Measurements from ENCODE around the gene SGMS2. TPM values are rescaled to one million over a fixed set of nuclear protein-coding genes. Genes with fewer than 3 reads are reported as not detected.

SGMS2 gene
- total RNA-seq, 1 donor from 2014 or later = 0.26 TPM

DNA sequence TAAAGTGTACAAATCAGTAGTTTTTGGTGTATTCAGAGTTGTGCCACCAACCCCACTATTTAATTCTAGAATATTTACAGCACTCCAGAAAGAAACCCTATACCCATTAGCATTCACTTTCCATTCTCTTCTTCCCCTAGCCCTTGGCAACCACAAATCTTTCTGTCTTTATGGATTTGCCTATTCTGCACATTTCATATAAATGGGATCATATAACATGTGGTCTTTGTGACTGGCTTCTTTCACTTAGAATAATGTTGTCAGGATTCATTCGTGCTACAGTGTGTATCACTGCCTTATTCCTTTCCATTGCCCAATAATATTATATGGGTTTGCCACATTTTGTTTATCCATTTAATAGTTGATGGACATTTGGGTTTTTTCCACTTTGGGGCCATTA lies 32.2 kb downstream of the SGMS2 start:
- H3K4me3 Mint-ChIP-seq (ENCODE audit: unreplicated experiment) = no peak overlapping the region

DNA sequence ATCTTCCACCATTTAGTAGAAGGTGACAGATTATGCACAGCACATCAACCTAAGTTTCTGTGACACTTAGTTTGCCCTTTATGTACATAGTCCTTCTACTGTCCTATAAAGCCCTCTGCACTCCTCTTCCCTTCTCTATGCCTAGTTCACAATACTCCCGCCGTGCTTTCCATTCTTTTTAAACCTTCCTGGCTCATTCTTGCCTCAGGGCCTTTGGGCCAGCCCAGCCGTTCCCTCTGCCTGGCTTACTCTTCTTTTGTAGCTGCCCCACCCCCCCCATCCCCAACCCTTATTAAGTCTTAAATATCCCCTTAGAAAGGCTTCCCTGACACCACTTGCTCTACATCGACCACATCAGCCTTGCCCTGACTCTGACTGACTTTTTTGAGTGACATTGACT lies 33.0 kb downstream of the SGMS2 start:
- TF ChIP-seq, protein P1, sequence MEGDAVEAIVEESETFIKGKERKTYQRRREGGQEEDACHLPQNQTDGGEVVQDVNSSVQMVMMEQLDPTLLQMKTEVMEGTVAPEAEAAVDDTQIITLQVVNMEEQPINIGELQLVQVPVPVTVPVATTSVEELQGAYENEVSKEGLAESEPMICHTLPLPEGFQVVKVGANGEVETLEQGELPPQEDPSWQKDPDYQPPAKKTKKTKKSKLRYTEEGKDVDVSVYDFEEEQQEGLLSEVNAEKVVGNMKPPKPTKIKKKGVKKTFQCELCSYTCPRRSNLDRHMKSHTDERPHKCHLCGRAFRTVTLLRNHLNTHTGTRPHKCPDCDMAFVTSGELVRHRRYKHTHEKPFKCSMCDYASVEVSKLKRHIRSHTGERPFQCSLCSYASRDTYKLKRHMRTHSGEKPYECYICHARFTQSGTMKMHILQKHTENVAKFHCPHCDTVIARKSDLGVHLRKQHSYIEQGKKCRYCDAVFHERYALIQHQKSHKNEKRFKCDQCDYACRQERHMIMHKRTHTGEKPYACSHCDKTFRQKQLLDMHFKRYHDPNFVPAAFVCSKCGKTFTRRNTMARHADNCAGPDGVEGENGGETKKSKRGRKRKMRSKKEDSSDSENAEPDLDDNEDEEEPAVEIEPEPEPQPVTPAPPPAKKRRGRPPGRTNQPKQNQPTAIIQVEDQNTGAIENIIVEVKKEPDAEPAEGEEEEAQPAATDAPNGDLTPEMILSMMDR (IDR thresholded peaks at IDR 0.05; ENCODE audit: unreplicated experiment) = no peak
- no peak overlapping the region for H3K27ac Mint-ChIP-seq (ENCODE audit: unreplicated experiment)
- no peaks in the 10 kb centered on the region for H3K27me3 Mint-ChIP-seq (ENCODE audit: unreplicated experiment)
- no peaks in the 10 kb centered on the region for H3K9me3 Mint-ChIP-seq (ENCODE audit: unreplicated experiment)
- H3K36me3 Mint-ChIP-seq (ENCODE audit: low read depth, unreplicated experiment) = no peaks in the 10 kb centered on the region
- no peaks in the 10 kb centered on the region for H3K4me1 Mint-ChIP-seq (ENCODE audit: unreplicated experiment)
- DNase-seq (ENCODE audit: low spot score) = no peak
- no peak overlapping the region for H3K4me3 Mint-ChIP-seq (ENCODE audit: unreplicated experiment)

More for the DNA sequence above, 32.2 kb downstream of the SGMS2 start:
- no peak for DNase-seq (ENCODE audit: low spot score)
- Mint-ChIP-seq H3K27ac (ENCODE audit: unreplicated experiment) (no peak overlapping the region), H3K27me3 (ENCODE audit: unreplicated experiment) (no peaks in the 10 kb centered on the region), H3K9me3 (ENCODE audit: unreplicated experiment) (no peaks in the 10 kb centered on the region), H3K4me1 (ENCODE audit: unreplicated experiment) (no peaks in the 10 kb centered on the region), H3K36me3 (ENCODE audit: low read depth, unreplicated experiment) (no peaks in the 10 kb centered on the region)
- TF ChIP-seq, protein P1 (IDR thresholded peaks at IDR 0.05; ENCODE audit: unreplicated experiment) = no peak

DNA sequence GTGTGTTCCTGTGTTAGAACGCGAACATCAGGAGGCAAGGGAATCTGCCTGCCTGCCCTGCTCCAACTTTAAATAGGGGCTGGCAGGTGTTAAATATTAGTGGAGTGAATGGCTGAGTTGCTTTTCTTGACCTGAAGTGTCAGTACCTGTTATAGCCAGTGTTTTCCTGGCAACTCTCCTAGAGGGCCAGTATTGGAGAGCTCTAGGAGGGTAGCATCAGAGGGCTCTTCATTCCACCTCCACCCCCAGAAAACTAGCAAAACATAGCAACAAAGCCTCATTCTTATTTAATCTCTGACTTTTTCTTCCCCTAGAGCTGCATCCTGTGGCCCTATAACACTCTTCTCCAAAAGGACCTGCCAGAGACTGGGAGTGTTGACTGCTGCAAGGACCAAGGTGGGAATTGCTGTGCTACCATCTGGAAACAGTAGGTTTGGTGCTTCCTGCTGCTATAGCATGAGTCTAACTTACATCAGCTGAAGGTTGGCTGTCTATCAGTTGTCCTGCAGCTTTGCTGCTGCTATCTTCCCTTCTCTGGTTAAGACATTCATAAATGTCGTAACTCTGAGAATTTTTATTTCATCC lies 33.5 kb downstream of the SGMS2 start:
- TF ChIP-seq, protein P1 (IDR thresholded peaks at IDR 0.05; ENCODE audit: unreplicated experiment) = no peak
- Mint-ChIP-seq H3K27me3 (ENCODE audit: unreplicated experiment) (no peaks in the 10 kb centered on the region), H3K4me1 (ENCODE audit: unreplicated experiment) (no peaks in the 10 kb centered on the region), H3K9me3 (ENCODE audit: unreplicated experiment) (no peaks in the 10 kb centered on the region), H3K36me3 (ENCODE audit: low read depth, unreplicated experiment) (no peaks in the 10 kb centered on the region), H3K27ac (ENCODE audit: unreplicated experiment) (no peak overlapping the region), H3K4me3 (ENCODE audit: unreplicated experiment) (no peak overlapping the region)
- no peak for DNase-seq (ENCODE audit: low spot score)

DNA sequence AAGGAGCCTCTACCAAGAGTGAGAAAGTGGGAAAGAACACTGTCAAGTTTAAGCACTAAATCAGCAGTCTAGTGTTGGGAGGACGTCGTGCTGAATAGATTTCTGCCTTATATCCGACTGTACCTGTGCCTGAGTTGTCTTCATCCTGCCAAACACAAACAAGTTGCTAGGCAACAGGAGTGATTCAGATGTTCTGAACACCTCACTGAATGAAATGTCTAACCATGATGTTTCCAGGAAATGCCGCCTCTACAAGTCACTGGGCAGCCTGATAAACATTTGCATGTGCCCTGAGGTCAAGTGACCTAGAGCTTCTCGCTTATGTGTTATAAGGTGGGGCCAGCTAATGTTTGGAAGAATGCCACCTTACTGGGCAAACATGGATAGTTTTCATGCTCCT lies 37.9 kb downstream of the SGMS2 start:
- H3K9me3 Mint-ChIP-seq (ENCODE audit: unreplicated experiment) = no peaks in the 10 kb centered on the region
- no peak for DNase-seq (ENCODE audit: low spot score)
- no peak overlapping the region for H3K4me3 Mint-ChIP-seq (ENCODE audit: unreplicated experiment)
- no peaks in the 10 kb centered on the region for H3K36me3 Mint-ChIP-seq (ENCODE audit: low read depth, unreplicated experiment)
- peaks cover 3% of the 10 kb centered on the region for H3K4me1 Mint-ChIP-seq (ENCODE audit: unreplicated experiment)
- no peak overlapping the region for H3K27ac Mint-ChIP-seq (ENCODE audit: unreplicated experiment)
- TF ChIP-seq, protein P1 (IDR thresholded peaks at IDR 0.05; ENCODE audit: unreplicated experiment) = no peak
- no peaks in the 10 kb centered on the region for H3K27me3 Mint-ChIP-seq (ENCODE audit: unreplicated experiment)

DNA sequence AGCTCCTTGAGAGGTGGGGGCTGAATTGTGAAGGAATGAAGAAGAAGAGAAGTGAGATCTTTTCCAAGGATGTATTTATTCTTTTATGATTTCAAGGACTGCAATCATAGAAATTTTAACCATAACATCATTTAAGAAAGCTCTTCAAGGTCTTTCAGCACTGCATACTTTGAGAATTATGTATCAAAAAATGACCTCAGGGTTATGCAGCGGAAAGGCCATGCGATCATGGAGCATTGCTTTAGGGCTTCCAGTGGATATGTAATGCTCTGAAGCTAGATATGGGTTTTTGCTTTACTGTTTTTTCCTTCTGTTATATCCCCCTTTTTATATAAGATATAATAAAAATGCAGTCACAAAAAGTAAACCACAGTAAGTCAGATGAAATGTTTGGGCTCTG lies 38.7 kb downstream of the SGMS2 start:
- no peaks in the 10 kb centered on the region for H3K27me3 Mint-ChIP-seq (ENCODE audit: unreplicated experiment)
- no peaks in the 10 kb centered on the region for H3K36me3 Mint-ChIP-seq (ENCODE audit: low read depth, unreplicated experiment)
- H3K27ac Mint-ChIP-seq (ENCODE audit: unreplicated experiment) = no peak overlapping the region
- TF ChIP-seq, protein P1 (IDR thresholded peaks at IDR 0.05; ENCODE audit: unreplicated experiment) = no peak
- H3K9me3 Mint-ChIP-seq (ENCODE audit: unreplicated experiment) = no peaks in the 10 kb centered on the region
- H3K4me1 Mint-ChIP-seq (ENCODE audit: unreplicated experiment) = peaks cover 3% of the 10 kb centered on the region
- no peak overlapping the region for H3K4me3 Mint-ChIP-seq (ENCODE audit: unreplicated experiment)
- no peak for DNase-seq (ENCODE audit: low spot score)

All from endothelial cell (in vitro differentiated cells).